HG02588 (cell line): ENCODE data around the gene PFKL.

ENCODE experiments used
- ATAC-seq: cut with Tn5 transposase; IDR thresholded peaks from one replicate; pipeline ENCODE4 v1.9.1; 2021; ENCODE audit warnings: mild to moderate bottlenecking, moderate library complexity; ENCODE audit not compliant: unreplicated experiment

The PFKL gene

DNA sequence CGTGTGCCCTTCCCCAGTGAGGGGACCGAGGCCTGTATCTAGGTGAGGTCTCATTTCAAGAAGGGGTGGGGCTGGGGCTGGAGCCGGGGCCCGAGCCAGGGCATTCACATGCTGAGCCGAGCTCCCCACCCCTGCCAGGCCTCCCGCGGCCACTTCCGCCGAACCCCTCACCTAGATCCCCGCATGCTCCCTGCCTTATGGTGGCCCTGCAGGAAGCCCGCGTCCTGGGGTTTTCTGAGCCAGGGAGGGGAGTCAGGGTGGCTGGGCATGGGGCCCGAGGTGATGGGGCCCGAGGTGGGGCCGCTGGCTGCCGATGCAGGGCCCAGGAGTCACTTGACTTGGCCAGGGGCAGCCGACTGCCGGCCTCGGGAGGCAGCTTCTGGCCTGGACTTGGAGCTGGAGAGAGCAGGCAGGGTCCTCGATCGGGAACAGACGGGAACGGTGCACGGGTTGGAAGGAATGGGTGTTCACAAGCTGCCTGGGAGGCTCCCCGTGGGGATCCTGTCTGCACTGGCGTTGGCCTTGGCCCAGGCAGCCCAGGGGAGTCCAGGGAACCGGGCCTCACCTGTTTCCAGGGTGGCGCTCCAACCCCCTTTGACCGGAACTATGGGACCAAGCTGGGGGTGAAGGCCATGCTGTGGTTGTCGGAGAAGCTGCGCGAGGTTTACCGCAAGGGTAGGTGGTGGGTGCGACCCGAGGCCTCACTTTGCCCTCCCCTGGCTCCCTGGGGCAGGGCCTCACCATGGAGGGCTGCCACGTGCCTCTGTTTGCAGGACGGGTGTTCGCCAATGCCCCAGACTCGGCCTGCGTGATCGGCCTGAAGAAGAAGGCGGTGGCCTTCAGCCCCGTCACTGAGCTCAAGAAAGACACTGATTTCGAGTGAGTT lies 25.8 kb downstream of the PFKL start:
- ATAC-seq: no peak

DNA sequence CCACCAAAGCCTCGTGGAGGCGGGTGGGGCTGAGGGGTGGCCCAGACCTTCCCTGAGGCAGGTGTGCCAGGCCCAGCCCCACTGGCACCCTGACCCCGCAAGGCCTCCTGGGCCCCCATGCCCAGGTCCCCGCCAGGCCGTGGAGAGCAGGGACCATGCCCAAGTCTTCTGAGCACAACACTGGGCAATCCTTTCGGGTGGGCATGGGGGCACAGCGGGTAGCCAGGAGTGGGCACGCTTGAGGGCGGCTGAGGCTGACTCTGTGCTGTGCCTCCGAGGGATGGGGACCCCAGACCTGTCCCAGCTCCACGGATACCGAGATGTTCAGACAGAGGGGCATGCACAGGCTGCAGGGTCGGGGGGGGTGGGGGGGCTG lies 26.4 kb downstream of the PFKL start:
- ATAC-seq: no peak

DNA sequence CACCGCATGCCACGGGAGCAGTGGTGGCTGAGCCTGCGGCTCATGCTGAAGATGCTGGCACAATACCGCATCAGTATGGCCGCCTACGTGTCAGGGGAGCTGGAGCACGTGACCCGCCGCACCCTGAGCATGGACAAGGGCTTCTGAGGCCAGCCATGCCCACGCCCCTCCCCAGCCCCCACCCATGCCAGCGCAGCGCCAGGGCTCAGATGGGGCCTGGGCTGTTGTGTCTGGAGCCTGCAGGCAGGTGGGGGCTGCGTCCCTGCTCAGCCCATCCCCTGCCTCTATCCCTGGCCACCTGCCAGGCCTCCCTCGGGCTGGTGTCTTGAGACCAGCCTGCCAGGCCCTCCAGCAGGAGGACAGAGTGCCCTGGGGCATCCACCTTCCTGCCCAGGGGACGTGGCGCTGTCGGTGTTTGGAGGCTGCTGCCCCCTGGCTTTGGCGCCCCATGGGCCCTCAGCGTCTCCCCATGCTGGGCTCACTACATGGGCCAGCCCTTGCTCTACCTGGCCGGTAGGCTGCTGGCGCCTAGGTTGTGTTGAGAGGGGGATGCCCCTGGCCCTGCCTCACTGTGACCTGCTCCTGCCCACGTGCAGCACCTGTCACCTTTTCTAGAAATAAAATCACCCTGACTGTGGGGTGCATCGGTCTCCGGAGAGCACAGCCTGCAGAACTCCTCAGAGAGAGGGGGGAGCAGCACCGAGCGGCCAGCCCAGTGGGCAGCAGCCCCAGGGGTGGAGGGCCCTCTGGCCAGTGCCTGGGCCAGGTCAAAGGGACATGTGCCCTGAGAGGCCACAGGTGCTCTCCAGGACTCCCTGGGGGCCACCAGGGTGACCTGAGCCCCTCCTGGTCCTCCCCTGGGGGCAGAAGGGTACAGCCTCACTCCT lies 27.1 kb downstream of the PFKL start:
- no peak for ATAC-seq

DNA sequence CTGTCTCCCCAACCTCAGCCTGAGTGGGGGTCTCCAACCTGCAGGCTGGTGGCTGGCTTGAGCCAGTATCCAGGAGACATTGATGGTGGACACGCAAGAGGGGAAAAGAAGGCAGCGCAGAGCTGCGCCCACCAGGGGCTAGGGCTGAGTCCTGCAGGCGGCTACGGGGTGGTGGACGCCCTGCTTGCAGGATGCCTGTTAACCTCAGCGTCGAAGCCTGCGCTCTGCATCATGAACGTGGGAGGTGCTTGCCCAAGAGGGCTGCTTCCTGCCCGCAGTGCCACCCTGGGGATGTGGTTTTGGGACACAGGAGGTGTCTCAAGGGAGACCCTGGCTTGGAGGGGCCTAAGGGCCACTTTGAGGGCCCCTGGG lies 27.7 kb downstream of the PFKL start:
- no peak for ATAC-seq

DNA sequence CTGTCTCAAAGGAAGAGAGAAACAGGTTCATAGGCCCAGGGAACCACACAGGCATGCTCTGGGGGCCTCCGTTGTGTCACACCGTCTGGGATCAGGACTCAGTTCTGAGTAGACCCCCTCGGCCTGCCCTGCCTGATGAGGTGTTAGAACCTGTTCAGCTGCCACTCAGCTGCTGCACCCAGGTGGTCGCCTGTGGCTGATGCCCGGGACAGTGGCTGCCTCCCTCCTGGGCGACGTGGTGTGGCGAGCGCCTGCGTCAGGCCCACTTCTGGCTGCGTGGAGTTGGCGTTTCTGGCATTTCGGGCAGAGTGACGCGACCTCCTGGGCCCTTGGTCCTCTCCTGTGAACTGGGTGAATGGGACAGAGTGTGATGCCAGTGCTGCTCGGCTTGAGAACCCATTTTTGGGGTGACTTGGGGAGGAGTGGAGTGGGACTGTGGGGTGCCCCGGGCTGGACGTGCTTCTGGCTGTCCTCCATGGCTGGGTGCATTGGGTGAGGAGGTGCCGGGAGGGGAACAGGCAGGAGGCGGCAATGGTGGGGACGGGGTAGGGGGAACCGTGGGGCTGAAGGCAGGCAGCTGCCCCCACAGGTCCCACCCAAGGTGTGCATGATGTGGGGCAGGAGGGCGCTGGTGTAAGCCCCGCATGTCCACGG lies 28.5 kb downstream of the PFKL start:
- no peak for ATAC-seq

DNA sequence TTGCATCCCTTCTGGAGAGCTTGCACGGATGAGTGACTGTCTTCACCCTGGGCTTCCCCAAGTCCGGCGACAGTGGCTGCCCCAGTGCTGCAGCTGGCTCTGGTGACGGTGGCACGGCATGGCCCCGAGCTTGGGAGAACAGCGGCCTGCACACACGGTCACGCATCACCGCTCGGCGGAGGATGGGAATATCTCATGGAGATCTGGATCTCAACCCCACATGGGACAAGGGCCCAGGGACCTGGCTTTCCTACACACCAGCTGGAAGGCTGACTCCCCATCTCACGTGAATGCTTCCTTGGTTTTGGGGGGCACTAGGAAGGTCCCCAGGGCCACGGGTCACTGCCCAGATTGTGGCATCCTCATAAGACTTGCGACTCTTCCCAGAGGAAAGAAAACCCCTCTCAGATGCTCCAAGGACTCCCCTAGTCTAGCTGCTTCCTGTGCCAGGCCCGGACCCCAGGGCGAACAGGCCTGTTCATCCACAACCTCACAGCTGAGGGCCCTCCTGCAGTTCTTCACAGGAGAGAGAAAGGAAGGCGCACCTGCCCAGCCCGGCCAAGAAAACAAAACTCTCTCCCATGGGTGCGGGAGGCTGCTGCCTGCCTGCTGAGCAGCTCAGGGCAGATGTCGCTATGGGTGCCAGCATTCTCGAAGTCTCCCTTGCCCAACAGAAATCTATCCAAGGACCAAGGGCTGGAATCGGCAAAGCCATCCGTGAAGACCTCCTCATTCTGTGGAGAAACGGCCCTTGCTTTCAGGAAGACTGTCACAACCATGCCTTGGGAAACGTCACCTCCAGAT lies 29.4 kb downstream of the PFKL start:
- ATAC-seq: no peak

DNA sequence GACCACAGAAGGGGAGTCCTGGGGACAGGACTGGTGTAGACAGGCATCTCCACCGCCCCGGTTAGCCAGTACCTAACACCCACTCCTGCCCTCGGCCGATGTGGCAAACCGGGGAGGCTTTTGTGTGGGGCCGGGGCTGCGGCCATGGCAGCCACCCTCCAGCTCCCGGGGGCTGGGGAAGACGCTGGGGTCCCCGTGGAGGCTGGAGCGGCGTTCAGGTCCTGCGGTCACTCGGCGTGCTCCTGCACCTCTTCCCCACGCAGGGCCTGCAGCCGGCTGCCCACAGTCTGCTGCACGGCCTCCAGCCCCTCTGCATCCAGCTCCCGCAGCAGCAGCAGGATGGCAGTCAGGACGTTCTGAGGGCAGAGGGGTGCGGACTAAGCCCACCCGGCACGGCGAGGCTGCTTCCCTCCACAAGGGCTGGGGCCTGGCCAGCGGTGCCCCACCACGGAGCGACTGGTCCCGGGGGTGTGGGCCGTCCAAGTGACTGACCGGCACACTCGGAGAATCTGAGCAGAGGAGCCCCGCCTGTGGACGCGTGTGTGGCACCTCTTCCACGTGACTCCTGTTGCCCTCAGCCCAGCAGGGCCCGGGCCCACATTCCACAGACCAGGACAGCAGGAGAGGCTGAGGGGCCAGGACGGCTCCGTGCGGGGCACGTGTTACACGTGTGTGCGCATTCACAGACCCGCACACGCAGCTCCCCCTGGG lies 30.3 kb downstream of the PFKL start:
- no peak for ATAC-seq

DNA sequence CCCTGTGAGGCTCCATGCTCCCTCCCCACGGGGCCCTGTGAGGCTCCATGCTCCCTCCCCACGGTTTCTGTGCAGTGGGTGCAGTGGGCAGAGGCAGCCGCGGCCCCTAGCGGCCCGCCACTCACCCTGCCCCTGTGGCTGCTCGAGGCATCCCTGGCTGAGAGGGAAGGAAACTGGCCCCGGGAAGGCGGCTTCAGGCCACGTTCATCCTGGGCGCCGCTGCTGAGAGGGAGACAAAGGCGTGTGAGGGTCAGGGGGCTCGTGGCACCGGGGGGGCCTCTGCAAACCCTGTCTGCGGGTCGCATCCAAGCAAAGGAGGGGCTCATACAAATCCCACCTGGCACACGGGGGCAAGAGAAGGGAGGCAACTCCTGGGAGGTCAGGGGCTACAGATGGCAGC lies 30.8 kb downstream of the PFKL start:
- no peak for ATAC-seq

DNA sequence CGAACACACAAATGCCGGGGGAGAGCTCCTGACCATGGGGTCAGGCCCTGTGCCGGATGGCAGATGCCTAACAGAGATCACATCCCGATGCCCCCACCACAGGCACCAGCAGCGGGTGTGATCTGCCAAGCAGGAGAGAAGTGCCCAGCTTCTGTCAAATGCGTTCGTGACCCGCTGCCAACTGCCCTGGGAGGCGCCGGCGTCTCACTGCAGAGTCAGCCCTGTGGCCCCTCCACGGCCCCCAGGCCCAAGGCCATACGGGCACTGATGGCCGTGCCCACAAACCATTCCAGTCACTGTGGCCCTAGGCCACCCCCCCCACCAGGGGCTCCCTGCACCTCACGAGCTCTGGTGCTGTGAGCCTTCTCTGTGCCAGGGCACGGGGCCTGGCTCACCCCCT lies 31.4 kb downstream of the PFKL start:
- ATAC-seq: no peak

DNA sequence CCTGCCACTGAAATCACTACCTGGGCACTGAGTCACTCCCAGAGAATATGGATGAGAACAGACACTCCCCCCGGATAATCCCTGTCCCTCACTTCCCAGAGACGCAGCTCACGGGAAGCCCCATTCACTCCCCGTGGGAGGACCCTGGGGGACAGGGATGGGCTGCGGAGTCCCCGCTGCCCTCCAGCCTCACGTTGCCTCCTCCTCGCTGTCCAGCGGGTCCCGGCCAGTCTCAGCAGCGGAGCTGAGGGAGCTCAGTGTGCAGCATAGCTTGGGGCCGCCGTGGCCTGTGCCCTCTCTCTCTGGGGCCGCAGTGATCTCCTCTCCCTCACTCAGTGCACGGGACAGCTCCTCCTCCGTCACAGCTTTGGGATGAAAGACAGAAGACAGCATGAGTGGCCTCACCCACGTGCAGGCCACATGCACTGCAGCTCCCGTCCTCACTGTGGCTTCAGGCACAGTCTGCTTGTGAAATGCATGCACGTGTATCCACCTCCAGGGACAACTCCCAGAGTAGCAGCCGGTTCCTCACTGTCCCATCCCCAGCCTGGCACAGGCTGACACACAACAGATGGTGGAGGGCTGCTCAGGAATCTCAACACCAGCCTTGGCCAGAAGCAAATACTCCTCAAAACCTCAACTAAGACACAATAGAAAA lies 31.9 kb downstream of the PFKL start:
- no peak for ATAC-seq

DNA sequence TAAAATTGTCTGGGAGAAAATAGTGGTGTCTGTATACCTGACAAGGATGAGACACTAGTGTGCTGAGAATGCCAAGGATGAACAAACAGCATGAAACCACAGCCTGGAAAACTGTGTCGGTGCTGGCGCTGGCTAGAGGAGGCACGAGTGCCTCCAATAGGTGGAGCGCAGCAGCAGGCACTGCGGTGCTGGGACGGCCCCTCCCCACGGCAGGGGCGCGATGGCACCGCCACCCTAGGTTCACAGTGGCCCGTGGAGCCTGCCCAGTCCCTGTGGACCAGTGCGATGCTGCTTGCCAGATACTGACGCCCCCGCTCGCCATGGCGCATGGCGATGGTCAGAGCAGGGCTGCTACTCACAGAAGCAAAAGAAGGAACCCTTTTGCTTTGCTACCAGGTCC lies 32.5 kb downstream of the PFKL start:
- ATAC-seq: no peak

DNA sequence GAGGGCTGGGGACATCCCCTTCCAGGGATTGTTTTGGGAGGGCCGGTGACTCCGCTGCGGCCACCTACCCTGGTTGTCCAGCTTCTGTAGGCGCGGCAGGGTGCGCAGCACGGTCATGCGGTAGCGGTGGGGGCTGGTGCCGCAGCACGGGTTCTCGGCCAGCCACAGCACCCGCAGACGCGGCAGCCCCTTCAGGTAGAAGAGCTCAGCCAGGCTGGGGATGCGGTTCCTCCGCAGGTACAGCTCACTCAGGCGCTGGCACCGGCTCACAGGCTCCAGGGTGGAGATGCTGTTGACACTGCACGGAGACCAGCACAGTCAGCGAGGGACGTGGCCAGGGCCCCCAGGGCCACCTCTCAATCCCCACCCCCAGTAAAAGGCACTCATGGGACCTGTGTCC lies 33.1 kb downstream of the PFKL start:
- no peak for ATAC-seq

DNA sequence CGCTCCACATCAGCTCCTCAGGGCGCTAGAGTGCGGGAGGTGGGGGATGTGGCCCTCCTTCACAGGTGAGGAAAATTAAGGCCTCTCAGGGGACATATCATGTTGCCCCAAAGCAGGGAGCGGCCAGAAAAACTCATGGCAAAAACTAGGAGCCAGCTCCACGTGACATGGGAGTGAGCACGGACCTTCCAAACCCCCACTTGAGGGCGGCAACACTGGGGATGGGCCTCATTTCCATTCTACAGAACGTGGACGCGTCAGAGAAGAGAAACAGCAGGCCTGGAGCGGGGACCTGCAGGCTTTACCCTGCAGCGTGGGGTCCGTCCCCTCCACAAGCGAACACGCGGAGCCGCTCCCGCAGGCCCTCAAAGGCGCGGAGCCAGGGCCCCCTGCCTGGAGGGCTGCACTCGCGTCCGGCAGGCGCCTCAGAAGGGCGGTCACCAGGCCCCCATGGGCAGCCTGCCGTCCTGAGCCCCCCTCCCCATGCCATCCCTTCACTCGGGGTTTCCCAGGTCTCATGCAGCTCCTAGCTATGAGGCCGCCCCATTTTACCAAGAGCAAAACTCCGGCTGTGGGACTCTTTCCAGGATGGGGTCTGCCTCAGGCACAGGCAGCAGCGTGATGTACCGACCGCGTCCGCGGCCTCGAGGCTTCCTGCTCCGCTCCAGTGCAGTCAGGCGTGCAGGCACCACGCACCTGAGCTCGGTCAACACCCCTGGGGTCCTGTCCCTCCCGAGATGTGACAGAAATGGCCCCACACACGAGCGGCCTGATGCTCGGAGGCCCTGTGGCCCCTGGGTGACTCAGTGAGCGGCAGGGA lies 33.9 kb downstream of the PFKL start:
- ATAC-seq: no peak

DNA sequence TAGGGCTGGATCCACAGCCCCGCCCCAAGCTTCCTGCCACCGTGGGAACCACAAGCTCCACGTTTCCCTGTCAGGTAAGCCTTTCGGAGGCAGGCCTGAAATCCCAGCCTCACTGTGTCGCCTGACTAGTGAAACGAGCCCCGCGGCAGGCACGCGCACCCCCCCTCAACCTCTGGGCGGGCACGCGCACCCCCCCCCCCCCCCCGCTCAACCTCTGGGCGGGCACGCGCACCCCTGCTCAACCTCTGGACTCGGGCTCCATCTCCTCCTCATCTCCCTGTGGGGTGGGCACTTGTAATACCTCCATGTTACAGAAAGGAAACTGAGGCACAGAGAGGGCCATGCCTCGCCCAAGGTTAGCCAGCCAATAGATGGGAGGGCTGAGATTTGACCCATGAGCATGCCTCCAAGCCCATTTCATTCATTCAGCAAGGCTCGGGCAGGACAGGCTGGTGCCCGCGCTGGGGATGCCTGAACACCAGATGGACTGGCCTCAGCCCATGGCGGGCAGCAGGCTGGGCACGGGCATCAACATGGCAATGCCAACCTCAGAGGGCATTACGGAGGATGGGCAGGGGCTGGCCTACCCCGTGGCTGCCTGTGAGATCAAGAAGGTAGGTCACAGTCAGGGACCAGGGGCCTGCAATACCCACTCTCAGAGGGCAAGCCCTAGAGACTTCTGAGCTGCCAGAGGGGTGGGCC lies 34.6 kb downstream of the PFKL start:
- ATAC-seq: no peak

DNA sequence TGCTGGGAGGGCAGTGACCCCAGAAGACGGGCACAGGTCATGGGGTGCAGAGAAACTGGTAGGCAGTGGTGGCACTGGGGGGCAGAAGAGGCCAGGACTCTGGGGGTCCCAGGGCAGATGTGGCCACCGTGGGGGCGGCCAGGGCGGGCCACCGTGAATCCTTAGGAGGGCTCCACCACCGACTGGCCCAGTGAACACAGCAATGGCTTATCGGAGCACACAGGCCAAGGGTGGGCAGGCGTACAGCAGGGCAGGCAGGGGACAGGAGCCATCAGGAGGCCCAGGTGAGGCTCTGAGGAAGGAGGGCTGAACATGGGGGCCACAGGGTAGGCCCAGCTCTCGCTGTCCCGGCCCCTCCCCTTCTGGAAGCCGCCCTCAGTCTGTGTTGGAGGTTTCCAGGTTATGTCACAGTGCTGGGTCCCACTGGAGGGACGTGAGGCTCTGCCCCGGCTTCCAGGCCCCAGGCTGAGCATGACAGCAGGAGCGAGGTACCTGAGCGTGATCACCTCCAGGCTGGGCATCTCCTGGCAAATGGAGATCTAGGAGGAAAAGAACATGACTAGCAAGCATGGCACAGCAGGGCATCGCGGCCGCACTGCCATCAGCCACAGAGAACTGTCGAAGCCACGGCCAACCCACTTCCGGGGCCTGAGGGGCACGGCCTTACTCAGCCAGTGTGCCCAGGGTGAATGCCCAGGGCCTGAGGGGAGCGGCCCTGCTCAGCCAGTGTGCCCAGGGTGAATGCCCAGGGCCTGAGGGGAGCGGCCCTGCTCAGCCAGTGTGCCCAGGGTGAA lies 35.6 kb downstream of the PFKL start:
- no peak for ATAC-seq

DNA sequence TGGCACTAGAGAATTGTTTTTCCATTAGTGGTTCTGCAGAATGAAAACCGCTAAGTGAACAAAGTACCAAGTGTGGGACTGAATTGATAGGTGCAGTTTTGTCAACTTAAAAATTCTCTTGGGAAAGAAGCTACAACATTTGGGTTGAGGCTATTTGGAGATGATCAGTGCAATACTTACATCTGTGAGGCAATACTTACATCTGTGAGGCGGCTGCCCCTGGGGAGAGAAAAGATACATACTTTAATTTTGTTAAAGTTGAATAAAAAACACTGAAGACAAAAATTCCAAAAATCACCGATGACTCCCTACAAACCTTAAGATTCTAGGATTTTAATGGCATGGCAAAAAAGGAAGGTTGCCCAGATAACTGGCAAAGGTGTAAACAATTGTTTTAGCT lies 37.6 kb downstream of the PFKL start:
- no peak for ATAC-seq
